Fibroblast of skin of scalp (primary cell): ENCODE measurements around the gene LIMS2.

Experiments
- DNase-seq: peaks from one replicate; pipeline ENCODE4 v3.0.0-alpha.2; 2013

The LIMS2 gene

GRCh38 chr2:127597046-127597983 is 78.0 kb downstream of the LIMS2 start:
- no peak for DNase-seq

- DNase-seq = no peak
These were observed 78.9 kb downstream of the LIMS2 start for GRCh38 chr2:127596311-127597045.

- no peak for DNase-seq
These were observed 81.2 kb downstream of the LIMS2 start for GRCh38 chr2:127594116-127594591.

- DNase-seq = no peak
These were observed 81.9 kb downstream of the LIMS2 start for GRCh38 chr2:127593228-127594115.

GRCh38 chr2:127592761-127593227 is 82.5 kb downstream of the LIMS2 start:
- DNase-seq = no peak

- DNase-seq = peak; percentile 74
These were observed 84.0 kb downstream of the LIMS2 start for GRCh38 chr2:127591221-127591923.

- DNase-seq = no peak
These were observed 84.7 kb downstream of the LIMS2 start for GRCh38 chr2:127590386-127591190.

- DNase-seq = no peak
These were observed 85.5 kb downstream of the LIMS2 start for GRCh38 chr2:127589841-127590240.

- DNase-seq = no peak
These were observed 86.0 kb downstream of the LIMS2 start for GRCh38 chr2:127589358-127589757.
